GM23338 (cell line): ENCODE measurements around the gene KCNQ5.
A peak's percentile ranks its signal among the peaks of the same experiment; 100 is the strongest.

Experiments
- CREB1 ChIP-seq: fragments of 250-450 bp; sonication (Bioruptor Pico); IDR thresholded peaks from 2 replicates; pipeline ENCODE4 v1.5.0; 2020; ENCODE audit warnings: low read depth, mild to moderate bottlenecking, moderate library complexity
- CTCF ChIP-seq, 2 experiments: fragments of 200-600 bp in 1 of 2; sonication (generic) in 1 of 2; conservative IDR thresholded peaks; 2 replicates each; pipeline versions ENCODE4 v1.5.1 to v1.6.1; 2016 to 2017; ENCODE audit warnings: antibody characterized with exemption in 2 of 2, low read depth in 2 of 2, mild to moderate bottlenecking in 2 of 2, moderate library complexity in 1 of 2
- ETS1 ChIP-seq: IDR thresholded peaks from 2 replicates; pipeline ENCODE4 v1.6.1; 2016; ENCODE audit warnings: antibody characterized with exemption
- EZH2 ChIP-seq: fragments of 200-600 bp; sonication (generic); IDR thresholded peaks from one replicate; pipeline ENCODE4 v1.8.0; 2017; ENCODE audit warnings: antibody characterized with exemption, mild to moderate bottlenecking, low read depth; ENCODE audit not compliant: unreplicated experiment
- EZH2phosphoT487 ChIP-seq: fragments of 200-600 bp; sonication (generic); IDR thresholded peaks from one replicate; pipeline ENCODE4 v1.8.1; 2018; ENCODE audit warnings: antibody characterized with exemption; ENCODE audit not compliant: unreplicated experiment
- JUNB ChIP-seq: IDR thresholded peaks from one replicate; pipeline ENCODE4 v1.6.1; 2016; ENCODE audit warnings: antibody characterized with exemption; ENCODE audit not compliant: unreplicated experiment
- POLR2AphosphoS5 ChIP-seq: IDR thresholded peaks from 2 replicates; pipeline ENCODE4 v1.6.1; 2016; ENCODE audit warnings: antibody characterized with exemption, low read depth
- STAT1 ChIP-seq: IDR thresholded peaks from one replicate; pipeline ENCODE4 v1.6.1; 2016; ENCODE audit warnings: antibody characterized with exemption; ENCODE audit not compliant: unreplicated experiment
- ZNF114 ChIP-seq: fragments of 250-450 bp; sonication (Bioruptor Pico); IDR thresholded peaks from 2 replicates; pipeline ENCODE4 v1.5.0; 2020; ENCODE audit warnings: mild to moderate bottlenecking, moderate library complexity
- ZNF331 ChIP-seq: fragments of 250-450 bp; sonication (Bioruptor Pico); IDR thresholded peaks from 2 replicates; pipeline ENCODE4 v1.5.0; 2020; ENCODE audit warnings: low read depth, mild to moderate bottlenecking, moderate library complexity
- TF ChIP-seq, protein P1 (sequence below): IDR thresholded peaks from one replicate; pipeline ENCODE4 v1.6.1; 2018; ENCODE audit warnings: antibody characterized with exemption; ENCODE audit not compliant: unreplicated experiment
- TF ChIP-seq, protein P2 (sequence below): fragments of 250-450 bp; sonication (Bioruptor Pico); IDR thresholded peaks from 2 replicates; pipeline ENCODE4 v1.5.0; 2020; ENCODE audit warnings: mild to moderate bottlenecking, moderate library complexity

- TF ChIP-seq CTCF (conservative IDR thresholded peaks at IDR 0.05; ENCODE audit: low read depth in 2 of 2) (no peak), EZH2 (peak; percentile 71), CREB1 (CRISPR knock-in tag) (no peak), EZH2phosphoT487 (no peak), POLR2AphosphoS5 (no peak), JUNB (no peak), ETS1 (no peak), STAT1 (no peak), ZNF331 (no peak), ZNF114 (no peak)
- TF ChIP-seq, protein P1, sequence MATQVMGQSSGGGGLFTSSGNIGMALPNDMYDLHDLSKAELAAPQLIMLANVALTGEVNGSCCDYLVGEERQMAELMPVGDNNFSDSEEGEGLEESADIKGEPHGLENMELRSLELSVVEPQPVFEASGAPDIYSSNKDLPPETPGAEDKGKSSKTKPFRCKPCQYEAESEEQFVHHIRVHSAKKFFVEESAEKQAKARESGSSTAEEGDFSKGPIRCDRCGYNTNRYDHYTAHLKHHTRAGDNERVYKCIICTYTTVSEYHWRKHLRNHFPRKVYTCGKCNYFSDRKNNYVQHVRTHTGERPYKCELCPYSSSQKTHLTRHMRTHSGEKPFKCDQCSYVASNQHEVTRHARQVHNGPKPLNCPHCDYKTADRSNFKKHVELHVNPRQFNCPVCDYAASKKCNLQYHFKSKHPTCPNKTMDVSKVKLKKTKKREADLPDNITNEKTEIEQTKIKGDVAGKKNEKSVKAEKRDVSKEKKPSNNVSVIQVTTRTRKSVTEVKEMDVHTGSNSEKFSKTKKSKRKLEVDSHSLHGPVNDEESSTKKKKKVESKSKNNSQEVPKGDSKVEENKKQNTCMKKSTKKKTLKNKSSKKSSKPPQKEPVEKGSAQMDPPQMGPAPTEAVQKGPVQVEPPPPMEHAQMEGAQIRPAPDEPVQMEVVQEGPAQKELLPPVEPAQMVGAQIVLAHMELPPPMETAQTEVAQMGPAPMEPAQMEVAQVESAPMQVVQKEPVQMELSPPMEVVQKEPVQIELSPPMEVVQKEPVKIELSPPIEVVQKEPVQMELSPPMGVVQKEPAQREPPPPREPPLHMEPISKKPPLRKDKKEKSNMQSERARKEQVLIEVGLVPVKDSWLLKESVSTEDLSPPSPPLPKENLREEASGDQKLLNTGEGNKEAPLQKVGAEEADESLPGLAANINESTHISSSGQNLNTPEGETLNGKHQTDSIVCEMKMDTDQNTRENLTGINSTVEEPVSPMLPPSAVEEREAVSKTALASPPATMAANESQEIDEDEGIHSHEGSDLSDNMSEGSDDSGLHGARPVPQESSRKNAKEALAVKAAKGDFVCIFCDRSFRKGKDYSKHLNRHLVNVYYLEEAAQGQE: no peak
- TF ChIP-seq, protein P2, sequence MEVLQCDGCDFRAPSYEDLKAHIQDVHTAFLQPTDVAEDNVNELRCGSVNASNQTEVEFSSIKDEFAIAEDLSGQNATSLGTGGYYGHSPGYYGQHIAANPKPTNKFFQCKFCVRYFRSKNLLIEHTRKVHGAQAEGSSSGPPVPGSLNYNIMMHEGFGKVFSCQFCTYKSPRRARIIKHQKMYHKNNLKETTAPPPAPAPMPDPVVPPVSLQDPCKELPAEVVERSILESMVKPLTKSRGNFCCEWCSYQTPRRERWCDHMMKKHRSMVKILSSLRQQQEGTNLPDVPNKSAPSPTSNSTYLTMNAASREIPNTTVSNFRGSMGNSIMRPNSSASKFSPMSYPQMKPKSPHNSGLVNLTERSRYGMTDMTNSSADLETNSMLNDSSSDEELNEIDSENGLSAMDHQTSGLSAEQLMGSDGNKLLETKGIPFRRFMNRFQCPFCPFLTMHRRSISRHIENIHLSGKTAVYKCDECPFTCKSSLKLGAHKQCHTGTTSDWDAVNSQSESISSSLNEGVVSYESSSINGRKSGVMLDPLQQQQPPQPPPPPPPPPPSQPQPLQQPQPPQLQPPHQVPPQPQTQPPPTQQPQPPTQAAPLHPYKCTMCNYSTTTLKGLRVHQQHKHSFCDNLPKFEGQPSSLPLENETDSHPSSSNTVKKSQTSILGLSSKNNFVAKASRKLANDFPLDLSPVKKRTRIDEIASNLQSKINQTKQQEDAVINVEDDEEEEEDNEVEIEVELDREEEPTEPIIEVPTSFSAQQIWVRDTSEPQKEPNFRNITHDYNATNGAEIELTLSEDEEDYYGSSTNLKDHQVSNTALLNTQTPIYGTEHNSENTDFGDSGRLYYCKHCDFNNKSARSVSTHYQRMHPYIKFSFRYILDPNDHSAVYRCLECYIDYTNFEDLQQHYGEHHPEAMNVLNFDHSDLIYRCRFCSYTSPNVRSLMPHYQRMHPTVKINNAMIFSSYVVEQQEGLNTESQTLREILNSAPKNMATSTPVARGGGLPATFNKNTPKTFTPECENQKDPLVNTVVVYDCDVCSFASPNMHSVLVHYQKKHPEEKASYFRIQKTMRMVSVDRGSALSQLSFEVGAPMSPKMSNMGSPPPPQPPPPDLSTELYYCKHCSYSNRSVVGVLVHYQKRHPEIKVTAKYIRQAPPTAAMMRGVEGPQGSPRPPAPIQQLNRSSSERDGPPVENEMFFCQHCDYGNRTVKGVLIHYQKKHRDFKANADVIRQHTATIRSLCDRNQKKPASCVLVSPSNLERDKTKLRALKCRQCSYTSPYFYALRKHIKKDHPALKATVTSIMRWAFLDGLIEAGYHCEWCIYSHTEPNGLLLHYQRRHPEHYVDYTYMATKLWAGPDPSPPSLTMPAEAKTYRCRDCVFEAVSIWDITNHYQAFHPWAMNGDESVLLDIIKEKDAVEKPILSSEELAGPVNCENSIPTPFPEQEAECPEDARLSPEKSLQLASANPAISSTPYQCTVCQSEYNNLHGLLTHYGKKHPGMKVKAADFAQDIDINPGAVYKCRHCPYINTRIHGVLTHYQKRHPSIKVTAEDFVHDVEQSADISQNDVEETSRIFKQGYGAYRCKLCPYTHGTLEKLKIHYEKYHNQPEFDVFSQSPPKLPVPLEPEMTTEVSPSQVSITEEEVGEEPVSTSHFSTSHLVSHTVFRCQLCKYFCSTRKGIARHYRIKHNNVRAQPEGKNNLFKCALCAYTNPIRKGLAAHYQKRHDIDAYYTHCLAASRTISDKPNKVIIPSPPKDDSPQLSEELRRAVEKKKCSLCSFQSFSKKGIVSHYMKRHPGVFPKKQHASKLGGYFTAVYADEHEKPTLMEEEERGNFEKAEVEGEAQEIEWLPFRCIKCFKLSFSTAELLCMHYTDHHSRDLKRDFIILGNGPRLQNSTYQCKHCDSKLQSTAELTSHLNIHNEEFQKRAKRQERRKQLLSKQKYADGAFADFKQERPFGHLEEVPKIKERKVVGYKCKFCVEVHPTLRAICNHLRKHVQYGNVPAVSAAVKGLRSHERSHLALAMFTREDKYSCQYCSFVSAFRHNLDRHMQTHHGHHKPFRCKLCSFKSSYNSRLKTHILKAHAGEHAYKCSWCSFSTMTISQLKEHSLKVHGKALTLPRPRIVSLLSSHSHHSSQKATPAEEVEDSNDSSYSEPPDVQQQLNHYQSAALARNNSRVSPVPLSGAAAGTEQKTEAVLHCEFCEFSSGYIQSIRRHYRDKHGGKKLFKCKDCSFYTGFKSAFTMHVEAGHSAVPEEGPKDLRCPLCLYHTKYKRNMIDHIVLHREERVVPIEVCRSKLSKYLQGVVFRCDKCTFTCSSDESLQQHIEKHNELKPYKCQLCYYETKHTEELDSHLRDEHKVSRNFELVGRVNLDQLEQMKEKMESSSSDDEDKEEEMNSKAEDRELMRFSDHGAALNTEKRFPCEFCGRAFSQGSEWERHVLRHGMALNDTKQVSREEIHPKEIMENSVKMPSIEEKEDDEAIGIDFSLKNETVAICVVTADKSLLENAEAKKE (CRISPR knock-in tag): no peak
These were observed 983 bp upstream of the KCNQ5 start for GRCh38 chr6:72620871-72621290.
